Measurements from ENCODE around the gene GPR142.

GPR142 gene

DNA sequence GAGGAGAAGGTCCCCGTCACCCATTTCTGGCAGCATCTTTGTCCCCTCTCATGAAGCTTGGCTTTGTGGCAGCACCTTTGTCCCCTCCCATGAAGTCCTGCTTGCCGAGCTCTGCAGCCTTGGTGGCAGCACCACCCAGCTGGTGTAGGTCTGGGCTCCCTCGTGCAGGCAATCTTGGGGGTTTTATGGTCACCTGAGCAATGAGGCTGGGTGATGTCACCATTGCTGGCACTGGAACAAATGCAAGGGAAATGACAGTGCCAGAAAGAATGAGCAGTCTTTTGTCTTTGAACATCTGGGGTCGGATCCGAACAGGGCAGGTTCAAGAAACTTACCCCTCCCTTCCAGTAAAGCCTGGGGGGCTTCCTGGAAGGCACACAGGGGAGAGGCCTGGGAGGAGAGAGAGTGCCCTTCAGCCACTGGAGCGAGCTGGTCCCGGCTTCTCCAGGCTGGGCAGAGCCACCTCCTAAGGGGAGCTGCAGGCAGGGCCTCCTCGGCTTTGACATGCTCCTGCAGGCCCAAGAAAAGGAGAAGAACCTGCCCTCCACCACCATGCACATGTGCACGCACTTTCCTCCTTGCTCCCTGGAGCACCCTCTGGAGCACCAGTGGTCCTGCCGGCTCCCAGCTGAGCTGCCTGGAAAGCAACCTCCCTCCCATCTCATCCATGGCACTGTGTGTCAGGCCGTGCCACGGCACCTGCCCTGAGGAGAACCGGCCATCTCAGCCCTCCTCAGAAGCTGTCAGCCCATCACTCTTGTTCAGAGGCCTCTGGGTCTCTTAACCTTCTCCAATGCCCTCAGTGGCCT, 21.7 kb upstream of the GPR142 start:
- H3K27me3 ChIP-seq (ENCODE audit: control insufficient read depth, insufficient read depth, low read length), result peaks cover 2% of the 10 kb centered on the region
- H3K36me3 ChIP-seq (ENCODE audit: insufficient read depth, low read length), result no peaks in the 10 kb centered on the region
- H3K9ac ChIP-seq (ENCODE audit: low read depth, low read length), result no peak overlapping the region
- H3K4me2 ChIP-seq (ENCODE audit: low read length), result no peak overlapping the region
- no peaks in the 10 kb centered on the region for H3K4me1 ChIP-seq (ENCODE audit: control insufficient read depth, insufficient read depth, low read length)
- H3K4me3 ChIP-seq (ENCODE audit: low read length), result no peak overlapping the region
- no peaks in the 10 kb centered on the region for H3K9me3 ChIP-seq (replicated peaks; ENCODE audit: low read length)

DNA sequence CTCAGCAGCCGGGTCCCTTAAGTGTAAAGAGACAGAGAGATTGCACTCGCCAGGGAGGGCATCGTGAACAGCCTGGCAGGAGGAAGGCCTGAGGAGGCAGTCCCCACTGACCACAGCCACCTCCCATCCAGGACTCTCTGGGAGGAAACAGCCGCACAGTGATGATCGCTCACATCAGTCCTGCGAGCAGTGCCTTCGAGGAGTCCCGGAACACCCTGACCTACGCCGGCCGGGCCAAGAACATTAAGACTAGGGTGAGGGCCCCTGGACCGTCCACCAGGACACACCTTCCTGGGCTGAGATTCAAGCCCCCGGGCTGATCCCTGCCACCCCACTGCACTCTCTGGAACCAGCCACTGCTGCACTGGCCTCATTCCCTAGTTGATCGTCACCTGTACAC, 19.7 kb upstream of the GPR142 start:
- H3K4me2 ChIP-seq (ENCODE audit: low read length), result no peak overlapping the region
- peaks cover 2% of the 10 kb centered on the region for H3K27me3 ChIP-seq (ENCODE audit: control insufficient read depth, insufficient read depth, low read length)
- no peaks in the 10 kb centered on the region for H3K9me3 ChIP-seq (replicated peaks; ENCODE audit: low read length)

DNA sequence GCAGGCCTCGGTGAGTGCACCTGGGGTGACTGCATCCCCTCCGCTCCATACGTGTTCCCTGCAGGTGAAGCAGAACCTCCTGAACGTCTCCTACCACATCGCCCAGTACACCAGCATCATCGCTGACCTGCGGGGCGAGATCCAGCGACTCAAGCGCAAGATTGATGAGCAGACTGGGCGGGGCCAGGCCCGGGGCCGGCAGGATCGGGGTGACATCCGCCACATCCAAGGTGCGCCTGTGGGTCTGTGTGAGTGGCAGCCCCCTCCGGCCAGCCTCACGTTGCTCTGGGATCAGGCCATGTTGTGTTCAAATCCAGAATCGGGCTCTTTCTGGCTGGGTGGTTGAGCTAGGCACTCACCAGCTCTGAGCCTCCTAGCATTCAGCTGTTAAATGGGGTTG, 18.2 kb upstream of the GPR142 start:
- Histone ChIP-seq H3K27me3 (ENCODE audit: control insufficient read depth, insufficient read depth, low read length) (peaks cover 2% of the 10 kb centered on the region), H3K9ac (ENCODE audit: low read depth, low read length) (no peak overlapping the region), H3K9me3 (replicated peaks; ENCODE audit: low read length) (no peaks in the 10 kb centered on the region)

More for the DNA sequence above, 19.7 kb upstream of the GPR142 start:
- no peak overlapping the region for H3K4me3 ChIP-seq (ENCODE audit: low read length)
- H3K4me1 ChIP-seq (ENCODE audit: control insufficient read depth, insufficient read depth, low read length), result no peaks in the 10 kb centered on the region
- no peak overlapping the region for H3K9ac ChIP-seq (ENCODE audit: low read depth, low read length)
- no peaks in the 10 kb centered on the region for H3K36me3 ChIP-seq (ENCODE audit: insufficient read depth, low read length)

DNA sequence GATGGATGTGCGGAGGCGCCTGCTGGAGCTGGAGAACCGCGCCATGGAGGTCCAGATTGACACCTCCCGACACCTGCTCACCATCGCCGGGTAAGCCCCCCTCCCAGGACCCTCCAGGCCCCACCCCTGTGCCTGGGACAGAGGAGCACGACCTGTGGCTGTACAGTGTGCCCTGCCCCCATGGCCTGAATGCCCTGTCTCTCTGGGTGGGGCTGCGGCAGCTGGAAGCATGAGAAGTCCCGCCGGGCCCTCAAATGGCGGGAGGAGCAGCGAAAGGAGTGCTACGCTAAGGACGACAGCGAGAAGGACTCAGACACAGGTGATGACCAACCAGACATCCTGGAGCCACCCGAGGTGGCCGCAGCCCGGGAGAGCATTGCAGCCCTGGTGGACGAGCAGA, 16.8 kb upstream of the GPR142 start:
- Histone ChIP-seq H3K4me2 (ENCODE audit: low read length) (no peak overlapping the region), H3K36me3 (ENCODE audit: insufficient read depth, low read length) (no peaks in the 10 kb centered on the region), H3K9ac (ENCODE audit: low read depth, low read length) (no peak overlapping the region), H3K4me3 (ENCODE audit: low read length) (no peak overlapping the region), H3K4me1 (ENCODE audit: control insufficient read depth, insufficient read depth, low read length) (no peaks in the 10 kb centered on the region), H3K9me3 (replicated peaks; ENCODE audit: low read length) (no peaks in the 10 kb centered on the region), H3K27me3 (ENCODE audit: control insufficient read depth, insufficient read depth, low read length) (peaks cover 2% of the 10 kb centered on the region)

More for the DNA sequence above, 18.2 kb upstream of the GPR142 start:
- no peak overlapping the region for H3K4me2 ChIP-seq (ENCODE audit: low read length)
- H3K36me3 ChIP-seq (ENCODE audit: insufficient read depth, low read length), result no peaks in the 10 kb centered on the region
- H3K4me3 ChIP-seq (ENCODE audit: low read length), result no peak overlapping the region
- no peaks in the 10 kb centered on the region for H3K4me1 ChIP-seq (ENCODE audit: control insufficient read depth, insufficient read depth, low read length)

DNA sequence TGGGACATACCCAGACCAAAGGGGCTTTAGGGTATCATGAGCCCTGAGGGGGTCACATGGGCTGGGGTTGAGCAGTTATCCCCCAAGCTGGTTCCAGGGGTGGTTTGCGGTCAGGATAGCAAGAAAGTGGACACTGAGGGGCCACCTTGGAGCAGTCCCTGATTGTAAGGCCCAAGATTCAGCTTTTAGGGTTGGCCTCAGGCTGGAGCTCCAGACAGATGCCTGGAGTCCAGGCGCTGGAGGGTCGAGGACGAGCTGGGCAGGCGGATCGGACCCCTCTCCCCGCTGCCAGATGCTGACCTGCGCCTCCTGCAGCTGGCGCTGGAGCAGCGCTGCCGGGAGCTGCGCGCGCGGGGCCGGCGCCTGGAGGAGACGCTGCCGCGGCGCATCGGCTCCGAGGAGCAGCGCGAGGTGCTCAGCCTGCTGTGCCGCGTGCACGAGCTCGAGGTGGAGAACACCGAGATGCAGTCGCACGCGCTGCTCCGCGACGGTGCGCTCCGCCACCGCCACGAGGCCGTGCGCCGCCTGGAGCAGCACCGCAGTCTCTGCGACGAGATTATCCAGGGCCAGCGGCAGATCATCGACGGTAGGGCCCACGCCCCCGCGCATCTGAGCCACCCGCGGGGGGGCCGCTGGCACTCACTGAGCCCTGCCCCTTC, 15.6 kb upstream of the GPR142 start:
- H3K4me3 ChIP-seq (ENCODE audit: low read length), result no peak overlapping the region
- no peak overlapping the region for H3K4me2 ChIP-seq (ENCODE audit: low read length)
- H3K9me3 ChIP-seq (replicated peaks; ENCODE audit: low read length), result no peaks in the 10 kb centered on the region
- no peaks in the 10 kb centered on the region for H3K36me3 ChIP-seq (ENCODE audit: insufficient read depth, low read length)
- peaks cover 11% of the 10 kb centered on the region for H3K27me3 ChIP-seq (ENCODE audit: control insufficient read depth, insufficient read depth, low read length)
- H3K4me1 ChIP-seq (ENCODE audit: control insufficient read depth, insufficient read depth, low read length), result no peaks in the 10 kb centered on the region
- no peak overlapping the region for H3K9ac ChIP-seq (ENCODE audit: low read depth, low read length)

DNA sequence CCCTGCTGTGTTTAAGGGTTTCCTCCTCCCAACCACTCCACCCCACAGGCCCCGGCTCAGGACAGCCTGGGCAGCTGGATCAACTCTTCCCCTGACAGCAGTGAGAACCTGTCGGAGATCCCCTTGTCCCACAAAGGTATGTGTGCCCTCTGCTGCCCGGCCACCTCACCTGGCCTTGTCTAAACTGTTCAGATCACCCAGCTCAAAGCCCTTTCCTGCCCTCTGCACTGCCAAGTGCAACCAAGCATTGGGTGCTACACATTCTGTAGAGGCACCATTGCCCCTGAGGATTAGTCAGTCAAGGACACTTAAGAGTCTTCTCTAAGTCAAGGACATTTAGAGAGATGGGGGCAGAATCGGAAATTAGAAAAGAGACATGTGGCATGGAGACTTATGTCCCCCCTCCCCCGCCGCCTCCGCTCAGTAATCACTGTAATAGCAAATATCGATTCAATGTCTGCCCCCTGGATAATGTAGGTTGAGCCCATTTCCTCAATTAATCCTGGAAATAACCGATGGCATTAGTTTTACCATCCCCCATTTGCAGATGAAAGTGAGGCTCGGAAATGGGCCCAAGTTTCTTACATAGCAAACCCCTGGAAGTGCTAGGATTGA, 13.8 kb upstream of the GPR142 start:
- H3K36me3 ChIP-seq (ENCODE audit: insufficient read depth, low read length), result no peaks in the 10 kb centered on the region
- H3K4me2 ChIP-seq (ENCODE audit: low read length), result no peak overlapping the region
- no peaks in the 10 kb centered on the region for H3K4me1 ChIP-seq (ENCODE audit: control insufficient read depth, insufficient read depth, low read length)
- no peaks in the 10 kb centered on the region for H3K9me3 ChIP-seq (replicated peaks; ENCODE audit: low read length)
- H3K9ac ChIP-seq (ENCODE audit: low read depth, low read length), result no peak overlapping the region
- H3K4me3 ChIP-seq (ENCODE audit: low read length), result no peak overlapping the region
- H3K27me3 ChIP-seq (ENCODE audit: control insufficient read depth, insufficient read depth, low read length), result peaks cover 21% of the 10 kb centered on the region

DNA sequence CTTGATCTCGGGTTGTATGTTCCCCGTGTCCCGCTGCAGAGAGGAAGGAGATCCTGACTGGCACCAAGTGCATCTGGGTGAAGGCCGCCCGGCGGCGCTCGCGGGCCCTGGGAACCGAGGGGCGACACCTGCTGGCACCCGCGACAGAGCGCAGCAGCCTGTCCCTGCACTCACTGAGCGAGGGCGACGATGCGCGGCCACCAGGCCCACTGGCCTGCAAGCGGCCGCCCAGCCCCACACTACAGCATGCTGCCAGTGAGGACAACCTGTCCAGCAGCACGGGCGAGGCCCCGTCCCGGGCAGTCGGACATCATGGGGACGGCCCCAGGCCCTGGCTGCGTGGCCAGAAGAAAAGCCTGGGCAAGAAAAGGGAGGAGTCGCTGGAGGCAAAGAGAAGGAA, 13.2 kb upstream of the GPR142 start:
- peaks cover 19% of the 10 kb centered on the region for H3K27me3 ChIP-seq (ENCODE audit: control insufficient read depth, insufficient read depth, low read length)
- H3K4me1 ChIP-seq (ENCODE audit: control insufficient read depth, insufficient read depth, low read length), result no peaks in the 10 kb centered on the region
- no peaks in the 10 kb centered on the region for H3K9me3 ChIP-seq (replicated peaks; ENCODE audit: low read length)
- H3K9ac ChIP-seq (ENCODE audit: low read depth, low read length), result no peak overlapping the region
- no peak overlapping the region for H3K4me3 ChIP-seq (ENCODE audit: low read length)
- no peaks in the 10 kb centered on the region for H3K36me3 ChIP-seq (ENCODE audit: insufficient read depth, low read length)
- H3K4me2 ChIP-seq (ENCODE audit: low read length), result no peak overlapping the region

DNA sequence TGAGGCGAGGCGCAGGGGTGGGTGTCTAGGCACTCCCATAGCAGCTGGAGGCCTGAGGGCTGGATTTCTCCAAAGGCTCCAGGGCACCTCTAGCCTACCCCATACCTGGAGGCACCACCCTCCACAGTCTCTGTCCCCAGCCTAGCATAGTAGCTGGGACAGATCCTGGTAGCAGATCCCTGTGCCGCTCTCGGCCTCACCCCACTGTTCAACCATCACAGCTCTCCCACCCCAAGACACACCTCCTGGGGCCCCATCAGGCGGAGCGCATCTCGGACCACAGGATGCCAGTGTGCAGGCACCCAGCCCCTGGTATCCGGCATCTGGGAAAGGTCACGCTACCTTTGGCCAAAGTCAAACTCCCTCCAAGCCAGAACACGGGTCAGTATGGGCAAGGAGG, 12.7 kb upstream of the GPR142 start:
- Histone ChIP-seq H3K36me3 (ENCODE audit: insufficient read depth, low read length) (no peaks in the 10 kb centered on the region), H3K9ac (ENCODE audit: low read depth, low read length) (no peak overlapping the region), H3K4me3 (ENCODE audit: low read length) (no peak overlapping the region), H3K4me2 (ENCODE audit: low read length) (no peak overlapping the region), H3K4me1 (ENCODE audit: control insufficient read depth, insufficient read depth, low read length) (no peaks in the 10 kb centered on the region), H3K27me3 (ENCODE audit: control insufficient read depth, insufficient read depth, low read length) (peaks cover 19% of the 10 kb centered on the region), H3K9me3 (replicated peaks; ENCODE audit: low read length) (no peaks in the 10 kb centered on the region)

DNA sequence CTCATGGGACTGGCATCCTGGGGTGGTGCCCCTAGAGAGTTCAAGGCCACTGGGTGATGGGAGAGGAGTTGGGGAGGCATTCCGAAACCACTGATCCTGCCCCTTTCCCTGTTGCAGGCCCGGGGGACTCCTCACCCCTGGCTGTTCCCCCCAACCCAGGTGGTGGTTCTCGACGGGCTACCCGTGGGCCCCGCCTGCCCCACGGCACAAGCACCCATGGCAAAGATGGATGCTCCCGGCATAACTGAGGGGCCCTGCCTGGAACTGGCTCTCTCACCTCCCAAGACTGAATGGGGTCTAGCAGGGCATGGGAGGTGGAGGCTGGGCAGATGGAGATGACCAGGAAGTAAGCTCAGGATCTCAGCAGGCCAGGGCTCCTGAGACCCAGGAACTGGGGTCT, 12.2 kb upstream of the GPR142 start:
- H3K36me3 ChIP-seq (ENCODE audit: insufficient read depth, low read length), result no peaks in the 10 kb centered on the region
- H3K4me1 ChIP-seq (ENCODE audit: control insufficient read depth, insufficient read depth, low read length), result no peaks in the 10 kb centered on the region
- H3K4me3 ChIP-seq (ENCODE audit: low read length), result no peak overlapping the region
- H3K9ac ChIP-seq (ENCODE audit: low read depth, low read length), result no peak overlapping the region
- peaks cover 19% of the 10 kb centered on the region for H3K27me3 ChIP-seq (ENCODE audit: control insufficient read depth, insufficient read depth, low read length)
- H3K9me3 ChIP-seq (replicated peaks; ENCODE audit: low read length), result no peaks in the 10 kb centered on the region
- H3K4me2 ChIP-seq (ENCODE audit: low read length), result no peak overlapping the region

DNA sequence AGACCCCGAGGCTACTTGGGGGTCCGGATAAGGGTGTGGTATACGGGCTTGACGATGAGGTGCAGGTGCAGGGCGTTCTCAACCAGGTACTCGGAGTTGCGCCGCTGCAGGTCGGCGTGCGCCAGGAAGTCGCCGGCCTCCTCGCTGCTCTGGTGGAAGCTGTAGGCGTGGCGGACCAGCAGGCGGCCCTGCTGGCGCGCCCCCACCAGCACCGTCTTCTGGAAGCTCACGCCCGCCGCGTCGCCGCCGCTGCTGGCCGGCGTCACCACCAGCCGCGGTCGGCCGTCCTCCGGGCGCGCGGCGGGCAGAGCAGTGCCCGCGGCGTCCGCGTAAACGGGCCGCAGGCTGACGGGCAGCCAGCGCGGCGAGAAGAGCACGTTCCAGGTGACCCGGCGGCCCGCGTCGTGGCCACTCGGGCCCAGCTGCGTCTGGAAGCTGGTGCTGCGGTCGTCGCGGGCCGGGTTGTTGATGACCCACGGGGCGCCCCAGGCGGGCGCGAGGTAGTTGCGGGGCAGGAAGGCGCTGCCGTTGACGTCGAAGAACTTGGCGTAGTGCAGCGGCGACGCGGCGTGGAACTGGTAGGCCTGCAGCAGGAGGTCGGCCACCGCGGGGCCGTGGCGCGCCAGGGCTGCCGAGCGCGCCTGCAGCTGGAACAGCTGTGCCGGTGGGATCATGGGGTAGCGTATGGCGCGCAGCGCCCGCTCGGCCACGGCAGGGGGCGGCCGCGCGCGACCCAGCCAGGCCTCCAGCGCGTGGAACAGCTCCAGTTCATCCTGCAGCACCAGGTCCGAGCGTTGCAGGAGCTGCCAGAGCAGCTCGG, 10.4 kb upstream of the GPR142 start:
- Histone ChIP-seq H3K9ac (ENCODE audit: low read depth, low read length) (no peak overlapping the region), H3K4me2 (ENCODE audit: low read length) (no peak overlapping the region), H3K4me3 (ENCODE audit: low read length) (no peak overlapping the region), H3K36me3 (ENCODE audit: insufficient read depth, low read length) (no peaks in the 10 kb centered on the region), H3K27me3 (ENCODE audit: control insufficient read depth, insufficient read depth, low read length) (peaks cover 19% of the 10 kb centered on the region), H3K4me1 (ENCODE audit: control insufficient read depth, insufficient read depth, low read length) (no peaks in the 10 kb centered on the region), H3K9me3 (replicated peaks; ENCODE audit: low read length) (no peaks in the 10 kb centered on the region)

DNA sequence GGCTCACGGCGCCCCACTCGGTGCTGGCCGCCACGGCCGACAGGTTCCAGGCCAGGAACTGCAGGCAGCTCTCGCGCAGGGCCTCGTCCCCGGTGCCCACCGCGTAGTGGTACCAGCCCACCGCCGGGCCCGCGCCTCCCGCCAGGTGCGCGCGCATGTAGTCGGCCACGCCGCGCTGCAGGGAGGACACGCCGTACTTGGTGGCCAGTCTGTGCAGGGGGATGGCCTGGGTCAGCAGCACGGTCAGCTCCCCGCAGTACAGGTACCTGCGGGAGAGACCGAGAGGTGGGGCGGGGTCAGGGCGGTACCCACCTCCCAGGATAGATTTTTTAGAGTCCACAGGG, 9.9 kb upstream of the GPR142 start:
- H3K9ac ChIP-seq (ENCODE audit: low read depth, low read length), result no peak overlapping the region
- H3K4me3 ChIP-seq (ENCODE audit: low read length), result no peak overlapping the region
- no peak overlapping the region for H3K4me2 ChIP-seq (ENCODE audit: low read length)
- peaks cover 19% of the 10 kb centered on the region for H3K27me3 ChIP-seq (ENCODE audit: control insufficient read depth, insufficient read depth, low read length)
- no peaks in the 10 kb centered on the region for H3K36me3 ChIP-seq (ENCODE audit: insufficient read depth, low read length)
- no peaks in the 10 kb centered on the region for H3K9me3 ChIP-seq (replicated peaks; ENCODE audit: low read length)
- no peaks in the 10 kb centered on the region for H3K4me1 ChIP-seq (ENCODE audit: control insufficient read depth, insufficient read depth, low read length)
